ENCODE measurements around the gene PIANP.

PIANP gene

GRCh38 chr12:6703631-6704030, 3.0 kb upstream of the PIANP start:
- peaks cover 31% of the 10 kb centered on the region for H3K4me1 ChIP-seq (ENCODE audit: control insufficient read depth, low read length)
- peak overlapping the region; percentile 28 for H3K4me2 ChIP-seq (ENCODE audit: low read length)
- no peak overlapping the region for H3K27ac ChIP-seq (ENCODE audit: low read depth, low read length)
- H3K4me3 ChIP-seq (ENCODE audit: low read length), result no peak overlapping the region
- 0 out of 2 replicates have a peak, but pooled peaks cover 3% of the 10 kb centered on the region for H3K79me2 ChIP-seq (ENCODE audit: control insufficient read depth, low read length)
- H4K20me1 ChIP-seq (ENCODE audit: control insufficient read depth, insufficient read depth, low read depth, low read length), result no peaks in the 10 kb centered on the region
- H3K27me3 ChIP-seq (ENCODE audit: control insufficient read depth, low read length), result peaks cover 20% of the 10 kb centered on the region
- TF ChIP-seq EZH2phosphoT487 (IDR thresholded peaks at IDR 0.05; ENCODE audit: borderline replicate concordance, low read length) (no peak), CTCF (IDR thresholded peaks at IDR 0.05; ENCODE audit: low read depth, low read length, poor library complexity, severe bottlenecking) (peak; percentile 19)
- no peaks in the 10 kb centered on the region for H3K36me3 ChIP-seq (ENCODE audit: control insufficient read depth, low read length)
- no peaks in the 10 kb centered on the region for H3K9me2 ChIP-seq (replicated peaks; ENCODE audit: control insufficient read depth, low read length)
- H3F3A ChIP-seq (ENCODE audit: control insufficient read depth, insufficient read depth), result peaks cover 7% of the 10 kb centered on the region
- H3K9me3 ChIP-seq (ENCODE audit: control insufficient read depth, insufficient read depth, low read length), result no peaks in the 10 kb centered on the region

GRCh38 chr12:6701078-6701768, 608 bp upstream of the PIANP start:
- H3K9me2 ChIP-seq (replicated peaks; ENCODE audit: control insufficient read depth, low read length), result no peaks in the 10 kb centered on the region

GRCh38 chr12:6699989-6700645, 498 bp downstream of the PIANP start:
- no peak for TF ChIP-seq EZH2phosphoT487 (IDR thresholded peaks at IDR 0.05; ENCODE audit: borderline replicate concordance, low read length)
- TF ChIP-seq CTCF (IDR thresholded peaks at IDR 0.05; ENCODE audit: low read depth, low read length, poor library complexity, severe bottlenecking), result no peak
- Histone ChIP-seq H3K4me2 (ENCODE audit: low read length) (peak overlapping the region; percentile 98), H3K27ac (ENCODE audit: low read depth, low read length) (peak overlapping the region; percentile 45), H3K4me3 (ENCODE audit: low read length) (peak overlapping the region; percentile 77), H3K9me3 (ENCODE audit: control insufficient read depth, insufficient read depth, low read length) (no peaks in the 10 kb centered on the region), H3K4me1 (ENCODE audit: control insufficient read depth, low read length) (peaks cover 66% of the 10 kb centered on the region), H4K20me1 (ENCODE audit: control insufficient read depth, insufficient read depth, low read depth, low read length) (no peaks in the 10 kb centered on the region), H3K36me3 (ENCODE audit: control insufficient read depth, low read length) (peaks cover 4% of the 10 kb centered on the region; the same call in 1 of the 2 replicates), H3K9me2 (replicated peaks; ENCODE audit: control insufficient read depth, low read length) (no peaks in the 10 kb centered on the region), H3K79me2 (ENCODE audit: control insufficient read depth, low read length) (0 out of 2 replicates have a peak, but pooled peaks cover 3% of the 10 kb centered on the region), H3K27me3 (ENCODE audit: control insufficient read depth, low read length) (peaks cover 20% of the 10 kb centered on the region), H3F3A (ENCODE audit: control insufficient read depth, insufficient read depth) (peaks cover 28% of the 10 kb centered on the region)

More at GRCh38 chr12:6701078-6701768, 608 bp upstream of the PIANP start:
- 0 out of 2 replicates have a peak, but pooled peaks cover 3% of the 10 kb centered on the region for H3K79me2 ChIP-seq (ENCODE audit: control insufficient read depth, low read length)
- H3K4me1 ChIP-seq (ENCODE audit: control insufficient read depth, low read length), result peaks cover 55% of the 10 kb centered on the region
- no peaks in the 10 kb centered on the region for H4K20me1 ChIP-seq (ENCODE audit: control insufficient read depth, insufficient read depth, low read depth, low read length)
- H3K27me3 ChIP-seq (ENCODE audit: control insufficient read depth, low read length), result peaks cover 20% of the 10 kb centered on the region
- peaks cover 22% of the 10 kb centered on the region for H3F3A ChIP-seq (ENCODE audit: control insufficient read depth, insufficient read depth)
- TF ChIP-seq CTCF (IDR thresholded peaks at IDR 0.05; ENCODE audit: low read depth, low read length, poor library complexity, severe bottlenecking), result no peak
- TF ChIP-seq EZH2phosphoT487 (IDR thresholded peaks at IDR 0.05; ENCODE audit: borderline replicate concordance, low read length), result no peak
- H3K27ac ChIP-seq (ENCODE audit: low read depth, low read length), result no peak overlapping the region
- H3K9me3 ChIP-seq (ENCODE audit: control insufficient read depth, insufficient read depth, low read length), result no peaks in the 10 kb centered on the region
- peak overlapping the region; percentile 77 for H3K4me3 ChIP-seq (ENCODE audit: low read length)
- peaks cover 2% of the 10 kb centered on the region; the same call in 1 of the 2 replicates for H3K36me3 ChIP-seq (ENCODE audit: control insufficient read depth, low read length)
- H3K4me2 ChIP-seq (ENCODE audit: low read length), result peak overlapping the region; percentile 98
